HCT116 (cell line): ENCODE data around the gene ADAT3. TPM values are rescaled to one million over a fixed set of nuclear protein-coding genes. Genes with fewer than 3 reads are reported as not detected.
A peak's percentile ranks its signal among the peaks of the same experiment; 100 is the strongest.

Source experiments
- ATAC-seq: fragments of 200-7000 bp; cut with Tn5 transposase; 2 replicates; pipeline ENCODE4 v1.9.1; 2020; ENCODE audit warnings: mild to moderate bottlenecking, moderate library complexity
- BruUV-seq: library from RNA; stranded (reverse); fragments of 400-500 nt; replicated peaks from 2 replicates; lab custom pipeline; 2021; lab: Mats Ljungman, UMichigan
- CTCF ChIA-PET: fragments of 300-600 bp; sonication (Branson Sonifier 250); formaldehyde crosslinking; loops from one replicate; lab custom pipeline; 2021; ENCODE audit warnings: antibody characterized with exemption; lab: Charles Lee
- POLR2A ChIA-PET: fragments of 300-600, 350-600 bp; sonication (Branson Sonifier 250); formaldehyde crosslinking; loops from one replicate; lab custom pipeline; 2021; ENCODE audit warnings: antibody characterized with exemption; lab: Charles Lee
- RAD21 ChIA-PET, 2 experiments: fragments of 300-600 bp; sonication (Branson Sonifier 250); formaldehyde crosslinking; loops; one replicate each; lab custom pipeline; 2023; ENCODE audit warnings: low total read pairs in 2 of 2; ENCODE audit not compliant: uncharacterized antibody in 2 of 2, unreplicated experiment in 2 of 2, low non-redundant PET in 1 of 2; lab: Charles Lee
- DNase-seq: peaks from one replicate; pipeline ENCODE4 v3.0.0-alpha.2; 2010; ENCODE audit warnings: low read depth, low spot score
- H2AFZ ChIP-seq: fragments of 200-600 bp; shearing (Covaris generic), sonication (generic); 2 replicates; pipeline ENCODE4 v1.6.1; 2017; ENCODE audit warnings: low read depth, mixed run types, mixed read lengths, antibody characterized with exemption, low read length; ENCODE audit not compliant: poor library complexity, severe bottlenecking
- H3K27ac ChIP-seq: 2 replicates; pipeline ENCODE4 v1.5.1; 2012; ENCODE audit warnings: low read depth, low read length
- H3K27me3 ChIP-seq: fragments of 200-600 bp; sonication (generic); 2 replicates; pipeline ENCODE4 v1.6.1; 2016; ENCODE audit warnings: mixed run types, low read length, mixed read lengths; ENCODE audit not compliant: insufficient read depth
- H3K36me3 ChIP-seq, 2 experiments: fragments of 200-500 bp in 1 of 2; fragments of 200-600 bp in 1 of 2; sonication (Bioruptor generic) in 1 of 2; sonication (generic) in 1 of 2; 2 replicates each; pipeline versions ENCODE4 v1.5.1 to v1.6.1; 2014 to 2016; ENCODE audit warnings: low read length in 2 of 2, inconsistent platforms in 1 of 2, mixed read lengths in 1 of 2, mixed run types in 1 of 2; ENCODE audit not compliant: insufficient read depth in 2 of 2, control insufficient read depth in 1 of 2
- H3K4me1 ChIP-seq, 2 experiments: fragments of 200-600 bp in 1 of 2; sonication (generic) in 1 of 2; 2 replicates each; pipeline versions ENCODE4 v1.5.1 to v1.6.1; 2012 to 2017; ENCODE audit warnings: low read length in 2 of 2, inconsistent platforms in 1 of 2, mild to moderate bottlenecking in 1 of 2, mixed read lengths in 1 of 2, mixed run types in 1 of 2, moderate library complexity in 1 of 2; ENCODE audit not compliant: insufficient read depth in 2 of 2, control insufficient read depth in 1 of 2
- H3K4me2 ChIP-seq: fragments of 200-600 bp; sonication (generic); 2 replicates; pipeline ENCODE4 v1.6.1; 2017; ENCODE audit warnings: mixed run types, low read length, mixed read lengths
- H3K4me3 ChIP-seq, 2 experiments: fragments of 200-600 bp in 1 of 2; sonication (generic) in 1 of 2; replicated peaks in 1 of 2; 2 replicates each; pipeline ENCODE4 v1.5.1; 2011 to 2016; ENCODE audit warnings: low read length in 2 of 2, control low read depth in 1 of 2, low read depth in 1 of 2, mild to moderate bottlenecking in 1 of 2, mixed read lengths in 1 of 2, mixed run types in 1 of 2
- H3K79me2 ChIP-seq: fragments of 200-600 bp; sonication (generic); 2 replicates; pipeline ENCODE4 v1.6.1; 2017; ENCODE audit warnings: mild to moderate bottlenecking, mixed run types, low read length, moderate library complexity, mixed read lengths; ENCODE audit not compliant: insufficient read depth
- H3K9ac ChIP-seq: fragments of 200-600 bp; sonication (generic); 2 replicates; pipeline ENCODE4 v1.6.1; 2016; ENCODE audit warnings: low read length, mixed read lengths
- H3K9me2 ChIP-seq: fragments of 200-600 bp; sonication (generic), shearing (Covaris generic); 2 replicates; pipeline ENCODE4 v1.6.1; 2017; ENCODE audit warnings: mixed run types, mild to moderate bottlenecking, moderate library complexity; ENCODE audit not compliant: insufficient read depth
- H3K9me3 ChIP-seq, 2 experiments: fragments of 200-500 bp in 1 of 2; fragments of 200-600 bp in 1 of 2; sonication (Bioruptor generic) in 1 of 2; sonication (generic) in 1 of 2; 2 replicates each; pipeline ENCODE4 v1.6.1; 2014 to 2017; ENCODE audit warnings: low read length in 2 of 2, mixed read lengths in 2 of 2, inconsistent platforms in 1 of 2, low read depth in 1 of 2, mild to moderate bottlenecking in 1 of 2, mixed run types in 1 of 2, moderate library complexity in 1 of 2; ENCODE audit not compliant: control insufficient read depth in 1 of 2, insufficient read depth in 1 of 2
- H4K20me1 ChIP-seq: fragments of 200-600 bp; sonication (generic), shearing (Covaris generic); 2 replicates; pipeline ENCODE4 v1.6.1; 2017; ENCODE audit warnings: mixed run types, mild to moderate bottlenecking, moderate library complexity; ENCODE audit not compliant: insufficient read depth
- CTCF ChIP-seq, 3 experiments: fragments of 200-600 bp in 1 of 3; sonication (generic) in 1 of 3; IDR thresholded peaks in 2 of 3; conservative IDR thresholded peaks in 1 of 3; 2 replicates each; pipeline ENCODE4 v1.5.1; 2012 to 2017; ENCODE audit warnings: low read depth in 2 of 3, low read length in 2 of 3, antibody characterized with exemption in 1 of 3, borderline replicate concordance in 1 of 3, control low read depth in 1 of 3, mild to moderate bottlenecking in 1 of 3, mixed read lengths in 1 of 3, mixed run types in 1 of 3, moderate library complexity in 1 of 3; ENCODE audit not compliant: insufficient read depth in 1 of 3
- ELF1 ChIP-seq: IDR thresholded peaks from 2 replicates; pipeline ENCODE4 v1.6.1; 2012; ENCODE audit warnings: low read depth, borderline replicate concordance
- JUND ChIP-seq: IDR thresholded peaks from 2 replicates; pipeline ENCODE4 v1.6.1; 2012
- SRF ChIP-seq: IDR thresholded peaks from 2 replicates; pipeline ENCODE4 v1.6.1; 2012; ENCODE audit warnings: low read depth
- YY1 ChIP-seq: IDR thresholded peaks from 2 replicates; pipeline ENCODE4 v1.6.1; 2011; ENCODE audit warnings: low read length, low read depth, moderate library complexity, mild to moderate bottlenecking; ENCODE audit not compliant: insufficient replicate concordance; ENCODE audit errors: extremely low read depth
- ZBTB33 ChIP-seq: IDR thresholded peaks from 2 replicates; pipeline ENCODE4 v1.6.1; 2011; ENCODE audit warnings: mild to moderate bottlenecking, low read length, moderate library complexity; ENCODE audit not compliant: insufficient replicate concordance; ENCODE audit errors: extremely low read depth
- ZNF274 ChIP-seq: fragments of 200-500 bp; sonication (Bioruptor generic); IDR thresholded peaks from 2 replicates; pipeline ENCODE4 v1.6.1; 2014; ENCODE audit warnings: mild to moderate bottlenecking, low read depth, low read length, inconsistent platforms
- intact Hi-C: fragments of 100-400 bp; cut with micrococcal nuclease; formaldehyde crosslinking; loops from 2 replicates; pipeline ENCODE4 v1.10.0; 2022
- total RNA-seq: library from RNA; stranded (reverse); gene quantifications from one replicate; pipeline ENCODE4 v1.2.1, GENCODE V29; 2021; ENCODE audit not compliant: unreplicated experiment

ADAT3 gene
- total RNA-seq, 1 experiment from 2014 or later, result 15.9 TPM

GRCh38 chr19:1944916-1945561 lies 39.8 kb downstream of the ADAT3 start:
- Histone ChIP-seq H3K9me3 (no peaks in the 10 kb centered on the region), H4K20me1 (no peaks in the 10 kb centered on the region), H3K9me2 (no peaks in the 10 kb centered on the region), H3K9ac (no peak overlapping the region), H2AFZ (no peak overlapping the region), H3K4me1 (peaks cover 14 to 56% of the 10 kb centered on the region in 2 experiments; a peak in 3 of 4 replicates), H3K4me3 (no peak overlapping the region), H3K36me3 (0 out of 4 replicates have a peak, but pooled peaks cover 0 to 6% of the 10 kb centered on the region in 2 experiments), H3K27ac (peak overlapping the region; percentile 20; the same call in 1 of the 2 replicates), H3K4me2 (0 out of 2 replicates have a peak overlapping the region, but pooled peaks have one; percentile 41), H3K27me3 (no peaks in the 10 kb centered on the region), H3K79me2 (peaks cover 83% of the 10 kb centered on the region)
- DNase-seq (no peak), ATAC-seq (no peak)
- no TSS peak for BruUV-seq
- TF ChIP-seq CTCF (IDR thresholded peaks at IDR 0.05 in 2 of 3, conservative IDR thresholded peaks at IDR 0.05 in 1 of 3; ENCODE audit: borderline replicate concordance in 1 of 3, insufficient read depth in 1 of 3, low read depth in 2 of 3, low read length in 2 of 3) (no peak), ELF1 (no peak), SRF (no peak), ZBTB33 (no peak), ZNF274 (no peak), YY1 (no peak), JUND (no peak)
- ChIA-PET RAD21 (no interaction called here), POLR2A (no interaction called here), CTCF (no interaction called here)
- intact Hi-C loops, result no loop called here
